ENCODE data around the gene ARL8B.

The ARL8B gene

DNA sequence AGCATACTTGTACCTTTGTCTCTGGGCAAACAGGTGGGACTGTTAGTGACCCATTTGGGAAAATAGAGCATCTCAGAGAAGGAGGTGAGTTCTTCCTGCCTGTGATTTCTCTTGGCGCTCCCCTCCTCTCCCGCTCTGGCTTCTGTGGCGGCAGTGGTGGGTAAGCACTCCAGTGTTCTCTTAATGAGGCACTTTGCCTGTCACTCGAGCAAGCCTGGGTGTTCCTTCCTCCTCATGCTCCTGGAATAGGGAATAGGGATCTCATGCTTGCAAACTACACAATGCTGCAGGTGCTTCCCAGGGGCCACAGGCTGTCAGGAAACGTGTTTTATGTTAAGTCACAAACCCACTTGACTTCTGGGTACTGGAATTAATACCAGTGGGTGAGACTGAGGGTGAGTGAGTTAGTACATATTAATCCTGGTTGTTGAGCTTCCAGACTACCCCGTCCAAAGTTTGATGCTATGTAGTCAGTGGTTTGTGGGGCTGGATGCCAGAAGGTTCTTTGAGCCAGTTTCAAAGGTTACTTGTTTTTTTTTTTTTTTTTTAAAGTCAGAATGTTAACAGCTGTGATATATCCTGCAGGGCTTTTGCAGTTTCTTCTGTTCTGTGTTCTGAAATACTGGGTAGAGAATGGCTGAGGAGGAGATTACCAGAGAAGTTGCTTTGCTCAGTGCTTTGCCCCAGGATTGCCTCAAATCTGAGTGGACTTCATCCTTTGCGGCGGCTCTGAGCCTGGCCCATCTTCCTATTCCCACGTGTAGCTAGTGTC is 95.9 kb downstream of the ARL8B start:
- no peak for DNase-seq

- no peak for DNase-seq
Observed at GRCh38 chr3:5218815-5219214, 96.7 kb downstream of the ARL8B start.

- DNase-seq: no peak
Observed at GRCh38 chr3:5219216-5219615, 97.1 kb downstream of the ARL8B start.

GRCh38 chr3:5220193-5220592 is 98.1 kb downstream of the ARL8B start:
- no peak for DNase-seq

DNA sequence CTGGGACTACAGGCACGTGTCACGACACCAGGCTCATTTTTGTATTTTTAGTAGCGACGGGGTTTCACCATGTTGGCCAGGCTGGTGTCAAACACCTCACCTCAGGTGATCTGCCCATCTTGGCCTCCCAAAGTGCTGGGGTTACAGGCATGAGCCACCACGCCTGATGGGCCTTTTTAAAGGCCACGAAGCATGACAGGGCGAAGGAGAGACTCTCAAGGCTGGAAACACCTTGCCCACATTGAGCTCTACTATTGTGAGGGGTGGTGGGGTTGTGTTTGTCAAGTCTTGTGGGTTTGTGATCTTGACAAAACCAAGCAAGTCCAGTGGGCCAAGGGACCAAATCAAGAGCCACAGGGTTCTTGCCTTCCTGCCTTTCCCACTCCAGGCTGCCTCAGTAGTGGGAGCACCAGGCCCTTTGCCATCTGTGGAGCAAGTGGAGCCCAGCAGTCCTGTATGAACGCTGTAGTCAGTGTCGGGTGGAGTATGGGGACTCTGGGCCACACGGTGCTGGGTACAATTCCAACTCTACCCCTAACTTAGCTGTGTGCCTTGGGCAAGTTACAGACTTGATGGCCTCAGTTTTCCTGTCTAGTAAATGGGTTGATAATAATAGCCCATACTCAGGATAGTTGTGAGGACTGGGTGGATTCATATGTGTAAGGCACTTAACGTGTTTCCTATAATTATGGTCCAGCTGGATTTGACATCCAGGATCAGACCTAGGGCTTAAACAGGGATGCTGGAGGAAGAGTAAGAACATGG is 98.8 kb downstream of the ARL8B start:
- DNase-seq: no peak

GRCh38 chr3:5221701-5222100 is 99.6 kb downstream of the ARL8B start:
- no peak for DNase-seq

DNA sequence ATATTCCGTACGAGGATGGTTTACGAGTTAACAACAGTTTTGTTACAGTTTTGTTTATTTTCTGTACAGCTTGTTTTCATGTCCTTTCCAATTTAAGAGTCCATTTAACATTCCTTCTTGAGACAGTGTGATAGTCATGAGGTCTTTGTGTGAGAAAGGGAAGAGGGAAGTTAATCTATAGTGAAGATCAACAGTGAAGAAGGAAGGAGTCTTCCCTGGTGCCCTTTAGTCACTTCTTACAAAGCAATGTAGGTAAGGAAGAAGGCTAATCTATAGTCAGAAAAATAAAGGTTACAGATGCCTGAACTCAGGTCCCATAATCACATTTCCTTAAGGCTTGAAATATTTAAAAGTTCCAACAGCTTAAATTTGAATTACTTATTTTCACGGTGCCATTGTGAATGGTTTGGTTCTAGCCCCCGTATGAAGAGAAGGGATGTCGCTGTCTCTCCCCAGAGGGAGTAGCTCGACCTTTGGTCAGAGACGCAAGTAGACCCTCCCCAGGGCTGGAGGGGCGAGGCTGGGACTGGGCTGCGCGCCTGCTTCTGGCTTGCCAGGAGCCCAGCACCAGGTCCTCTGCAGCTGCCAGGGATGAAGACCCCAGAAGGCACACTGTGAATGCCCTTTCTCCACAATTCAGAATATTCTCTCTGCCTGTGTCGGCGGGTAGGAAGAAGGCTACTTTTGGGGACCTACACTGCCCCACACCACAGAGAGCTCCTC is 100.4 kb downstream of the ARL8B start:
- no peak for DNase-seq

DNA sequence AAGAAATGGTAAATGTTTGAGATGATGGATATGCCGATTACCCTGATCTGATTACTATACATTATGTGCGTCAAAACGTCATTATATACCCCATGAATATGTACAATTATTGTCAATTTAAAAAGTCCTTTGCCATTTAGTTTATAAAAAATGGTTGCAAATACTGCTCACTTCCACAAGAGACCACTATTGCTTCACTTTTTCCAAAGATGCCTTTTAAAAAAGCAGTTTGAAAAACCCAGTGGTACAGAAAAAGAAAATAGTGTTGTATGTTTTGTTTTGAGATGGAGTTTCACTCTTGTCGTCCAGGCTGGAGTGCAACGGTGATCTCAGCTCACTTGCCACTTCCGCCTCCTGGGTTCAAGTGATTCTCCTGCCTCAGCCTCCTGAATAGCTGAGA is 104.7 kb downstream of the ARL8B start:
- no peak for DNase-seq

- no peak for DNase-seq
Observed at GRCh38 chr3:5227812-5228211, 105.7 kb downstream of the ARL8B start.

GRCh38 chr3:5229414-5229813 is 107.3 kb downstream of the ARL8B start:
- no peak for DNase-seq
